ENCODE results near the gene CD160. TPM values are rescaled to one million over a fixed set of nuclear protein-coding genes. Genes with fewer than 3 reads are reported as not detected.

CD160 gene
- total and polyA plus RNA-seq, 2 of the 13 experiments (the other 11 are each of a cell fraction or from before 2014, with no cell fraction given): 0.09 TPM; not detected in 1

GRCh38 chr1:145714524-145715111, 4.7 kb upstream of the CD160 start (continued):
- TF ChIP-seq ZNF580 (CRISPR knock-in tag; IDR thresholded peaks at IDR 0.05; ENCODE audit: borderline replicate concordance, low read depth): peak; percentile 70; the same call in 1 of the 2 replicates
- TF ChIP-seq ZNF766 (CRISPR knock-in tag; IDR thresholded peaks at IDR 0.05; ENCODE audit: borderline replicate concordance): 0 out of 2 replicates have a peak, but pooled peaks have one; percentile 73
- TF ChIP-seq ZNF883 (CRISPR knock-in tag; IDR thresholded peaks at IDR 0.05; ENCODE audit: not compliant biosample characterization): peak; percentile 64
- 0 out of 2 replicates have a peak, but pooled peaks have one; percentile 73 for TF ChIP-seq IKZF5 (CRISPR knock-in tag; IDR thresholded peaks at IDR 0.05)
- TF ChIP-seq PPARG (CRISPR knock-in tag; conservative IDR thresholded peaks at IDR 0.05): peak; percentile 88
- TF ChIP-seq TFDP1 (CRISPR knock-in tag; IDR thresholded peaks at IDR 0.05; ENCODE audit: borderline replicate concordance): peak; percentile 73; the same call in 1 of the 2 replicates
- TF ChIP-seq ZNF264 (CRISPR knock-in tag; IDR thresholded peaks at IDR 0.05): peak; percentile 86
- TF ChIP-seq HDAC1 (CRISPR knock-in tag; IDR thresholded peaks at IDR 0.05): peak; percentile 80
- TF ChIP-seq ZC3H13 (CRISPR knock-in tag; IDR thresholded peaks at IDR 0.05): 0 out of 2 replicates have a peak, but pooled peaks have one; percentile 45
- TF ChIP-seq ZNF746 (CRISPR knock-in tag; IDR thresholded peaks at IDR 0.05): no peak
- peak; percentile 89 for TF ChIP-seq HMGXB3 (CRISPR knock-in tag; IDR thresholded peaks at IDR 0.05; ENCODE audit: borderline replicate concordance)
- TF ChIP-seq POLR2A (IDR thresholded peaks at IDR 0.05; ENCODE audit: insufficient read depth in 1 of 2, low read depth in 2 of 2, low read length in 2 of 2): peak; percentile 35 to 63; a peak in 3 of 4 replicates
- peak; percentile 86; the same call in 1 of the 2 replicates for TF ChIP-seq ARNTL (CRISPR knock-in tag; IDR thresholded peaks at IDR 0.05)
- 0 out of 2 replicates have a peak, but pooled peaks have one; percentile 16 for TF ChIP-seq SKIL (CRISPR knock-in tag; IDR thresholded peaks at IDR 0.05; ENCODE audit: borderline replicate concordance)
- 0 out of 2 replicates have a peak, but pooled peaks have one; percentile 42 for TF ChIP-seq JUN (CRISPR knock-in tag; IDR thresholded peaks at IDR 0.05)
- peak; percentile 22 for TF ChIP-seq SKI (IDR thresholded peaks at IDR 0.05; ENCODE audit: partially characterized antibody)
- 0 out of 2 replicates have a peak, but pooled peaks have one; percentile 20 for TF ChIP-seq ZNF431 (CRISPR knock-in tag; IDR thresholded peaks at IDR 0.05; ENCODE audit: borderline replicate concordance, low read depth)
- peak; percentile 51; the same call in 1 of the 2 replicates for TF ChIP-seq ZFP90 (CRISPR knock-in tag; IDR thresholded peaks at IDR 0.05; ENCODE audit: borderline replicate concordance)
